SJCRH30 (cell line): ENCODE results near the gene QKI. TPM values are rescaled to one million over a fixed set of nuclear protein-coding genes. Genes with fewer than 3 reads are reported as not detected.
"Not testable (repeated sequence)": the region's sequence is repeated elsewhere in the genome, so short reads cannot be mapped to it uniquely, and the experiment has no call there.

Experiments
- DNase-seq, 2 experiments: peaks; one replicate each; pipeline ENCODE4 v3.0.0-alpha.2; 2015 to 2020
- H3K27ac ChIP-seq: fragments of 250-450 bp; sonication (Bioruptor Pico); 2 replicates; pipeline ENCODE4 v1.5.1; 2020; ENCODE audit warnings: mild to moderate bottlenecking, moderate library complexity
- H3K27me3 ChIP-seq: fragments of 250-450 bp; sonication (Bioruptor Pico); 2 replicates; pipeline ENCODE4 v1.5.1; 2020; ENCODE audit warnings: mild to moderate bottlenecking, moderate library complexity
- H3K36me3 ChIP-seq: fragments of 250-450 bp; sonication (Bioruptor Pico); 2 replicates; pipeline ENCODE4 v1.5.1; 2020; ENCODE audit warnings: mild to moderate bottlenecking, moderate library complexity
- H3K4me1 ChIP-seq: fragments of 250-450 bp; sonication (Bioruptor Pico); 2 replicates; pipeline ENCODE4 v1.5.1; 2020; ENCODE audit warnings: mild to moderate bottlenecking, moderate library complexity
- H3K4me3 ChIP-seq: fragments of 250-450 bp; sonication (Bioruptor Pico); 2 replicates; pipeline ENCODE4 v1.5.1; 2020; ENCODE audit warnings: mild to moderate bottlenecking, moderate library complexity
- H3K9me3 ChIP-seq: fragments of 250-450 bp; sonication (Bioruptor Pico); replicated peaks from 2 replicates; pipeline ENCODE4 v1.5.1; 2020; ENCODE audit warnings: mild to moderate bottlenecking, moderate library complexity
- total RNA-seq: library from RNA; depleted of rRNA; stranded (reverse); fragments of >200 nt; shearing (Covaris generic); gene quantifications from 2 replicates; pipeline ENCODE4 v1.2.3, GENCODE V29; 2014

Gene QKI
- total RNA-seq, 1 experiment from 2014 or later = 254 TPM

GRCh38 chr6:163383912-163384311 lies 30.6 kb upstream of the QKI start:
- Histone ChIP-seq H3K4me1 (peaks cover 8% of the 10 kb centered on the region), H3K4me3 (no peak overlapping the region), H3K27me3 (no peaks in the 10 kb centered on the region), H3K27ac (no peak overlapping the region), H3K9me3 (no peaks in the 10 kb centered on the region), H3K36me3 (no peaks in the 10 kb centered on the region)
- no peak for DNase-seq

- H3K9me3 ChIP-seq = no peaks in the 10 kb centered on the region
- peaks cover 8% of the 10 kb centered on the region for H3K4me1 ChIP-seq
- no peak overlapping the region for H3K4me3 ChIP-seq
- H3K27ac ChIP-seq = no peak overlapping the region
- H3K36me3 ChIP-seq = no peaks in the 10 kb centered on the region
- no peak for DNase-seq
- no peaks in the 10 kb centered on the region for H3K27me3 ChIP-seq
These were observed 30.0 kb upstream of the QKI start for GRCh38 chr6:163384510-163384909.

GRCh38 chr6:163385503-163385902 lies 29.0 kb upstream of the QKI start:
- not testable (repeated sequence) for H3K27me3 ChIP-seq, H3K36me3 ChIP-seq, H3K27ac ChIP-seq, H3K9me3 ChIP-seq, H3K4me1 ChIP-seq, DNase-seq, H3K4me3 ChIP-seq

DNA sequence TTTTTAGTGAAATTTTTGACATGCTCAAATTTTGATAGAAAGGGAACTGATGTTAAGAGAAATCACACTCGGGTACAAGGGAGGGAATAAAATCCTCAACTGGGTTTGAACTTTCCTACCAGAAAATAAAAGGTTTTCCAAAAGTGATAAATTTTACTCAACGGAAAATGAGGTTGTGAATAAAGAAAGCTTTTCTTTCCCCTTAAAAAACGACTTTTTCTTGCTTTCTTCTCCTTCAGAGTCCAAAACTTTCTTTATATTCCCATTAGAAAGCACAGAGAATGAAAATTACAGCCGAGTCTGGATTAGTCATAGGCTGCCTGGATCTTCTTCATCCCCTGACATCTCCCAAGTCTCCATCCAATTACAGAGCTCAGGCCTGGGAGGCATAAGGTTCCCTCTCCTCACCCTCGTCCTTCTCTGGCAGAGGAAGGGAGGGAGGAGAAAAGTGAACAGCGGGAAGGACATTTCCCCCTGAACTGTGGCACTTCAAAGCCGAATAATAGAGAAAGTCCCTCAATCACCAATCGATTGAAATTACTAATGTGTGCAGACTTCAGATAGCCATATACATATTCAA lies 28.1 kb upstream of the QKI start:
- Histone ChIP-seq H3K27ac (no peak overlapping the region), H3K9me3 (no peaks in the 10 kb centered on the region), H3K36me3 (no peaks in the 10 kb centered on the region), H3K4me3 (no peak overlapping the region), H3K27me3 (no peaks in the 10 kb centered on the region), H3K4me1 (peaks cover 8% of the 10 kb centered on the region)
- DNase-seq = no peak

GRCh38 chr6:163387317-163387716 lies 27.2 kb upstream of the QKI start:
- H3K27ac ChIP-seq = no peak overlapping the region
- peak in 1 of 2 experiments; percentile 42 for DNase-seq
- H3K4me1 ChIP-seq = peaks cover 8% of the 10 kb centered on the region
- no peaks in the 10 kb centered on the region for H3K9me3 ChIP-seq
- no peaks in the 10 kb centered on the region for H3K36me3 ChIP-seq
- no peak overlapping the region for H3K4me3 ChIP-seq
- H3K27me3 ChIP-seq = no peaks in the 10 kb centered on the region

DNA sequence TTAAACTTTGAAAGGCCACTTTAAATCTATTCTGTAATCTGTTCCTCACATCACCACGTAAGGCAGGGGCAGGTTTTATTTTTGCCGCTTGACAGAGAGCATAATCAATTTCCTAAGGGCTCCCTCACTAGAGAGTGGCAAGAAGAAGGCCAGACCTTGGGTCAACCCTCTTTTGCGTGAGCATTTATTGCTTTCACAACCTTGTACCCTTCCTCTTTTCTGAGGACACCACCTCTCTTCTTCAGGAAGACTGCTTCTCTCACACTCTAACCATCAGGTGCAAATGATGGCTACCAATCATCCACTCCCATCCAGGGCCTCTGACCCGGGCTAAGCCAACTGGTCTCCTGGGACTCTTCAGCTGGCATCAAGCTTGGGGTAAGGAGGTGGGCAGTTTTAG lies 25.2 kb upstream of the QKI start:
- Histone ChIP-seq H3K27ac (no peak overlapping the region), H3K4me1 (peaks cover 8% of the 10 kb centered on the region), H3K27me3 (no peaks in the 10 kb centered on the region), H3K36me3 (no peaks in the 10 kb centered on the region), H3K4me3 (no peak overlapping the region), H3K9me3 (no peaks in the 10 kb centered on the region)
- DNase-seq = no peak

- no peak overlapping the region for H3K27ac ChIP-seq
- H3K4me3 ChIP-seq = no peak overlapping the region
- no peaks in the 10 kb centered on the region for H3K9me3 ChIP-seq
- no peak for DNase-seq
- no peaks in the 10 kb centered on the region for H3K27me3 ChIP-seq
- peaks cover 8% of the 10 kb centered on the region for H3K4me1 ChIP-seq
- H3K36me3 ChIP-seq = no peaks in the 10 kb centered on the region
These were observed 23.7 kb upstream of the QKI start for GRCh38 chr6:163390770-163391169.

DNA sequence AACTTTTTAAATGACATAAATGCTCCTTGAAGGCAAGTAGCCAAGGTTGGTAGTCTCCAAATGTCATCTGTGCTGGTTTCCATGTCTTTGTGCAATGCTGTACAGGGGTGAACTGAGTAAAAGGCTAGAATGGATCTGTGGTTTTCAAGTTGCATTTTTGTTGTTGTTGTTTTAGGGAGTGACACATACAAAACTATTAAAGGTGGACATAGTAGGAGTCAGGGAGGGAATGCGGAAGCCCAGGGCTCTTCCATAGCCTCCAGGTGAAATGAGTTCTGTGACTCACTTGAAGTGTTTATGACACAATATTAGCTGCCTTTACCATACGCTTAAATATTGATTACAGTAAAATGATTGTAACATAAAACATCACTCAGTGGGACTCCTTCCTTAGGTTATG lies 22.5 kb upstream of the QKI start:
- no peak for DNase-seq
- Histone ChIP-seq H3K4me1 (peaks cover 7% of the 10 kb centered on the region), H3K9me3 (no peaks in the 10 kb centered on the region), H3K4me3 (no peak overlapping the region), H3K27ac (no peak overlapping the region), H3K27me3 (no peaks in the 10 kb centered on the region), H3K36me3 (no peaks in the 10 kb centered on the region)

DNA sequence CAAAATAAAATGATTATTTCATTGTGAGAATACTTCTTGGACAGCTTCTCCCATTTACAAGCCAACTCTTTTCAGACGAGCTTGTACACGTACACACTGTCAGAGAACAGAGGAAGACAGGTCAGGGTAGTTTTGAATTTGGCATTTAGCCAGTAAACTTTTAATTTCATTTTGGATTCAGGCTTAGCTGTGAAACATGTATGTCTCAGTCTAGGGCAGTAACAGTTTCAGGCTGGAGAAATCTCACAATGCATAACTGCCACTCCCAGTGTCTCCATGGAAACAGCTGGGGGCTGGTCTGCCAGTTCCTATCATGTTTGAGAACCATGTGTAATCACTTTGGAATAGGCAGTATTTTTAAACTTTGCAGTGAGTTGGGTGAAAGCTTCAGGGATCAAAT lies 22.0 kb upstream of the QKI start:
- no peaks in the 10 kb centered on the region for H3K36me3 ChIP-seq
- peak in 1 of 2 experiments; percentile 24 for DNase-seq
- no peak overlapping the region for H3K4me3 ChIP-seq
- no peaks in the 10 kb centered on the region for H3K27me3 ChIP-seq
- H3K9me3 ChIP-seq = no peaks in the 10 kb centered on the region
- peaks cover 1% of the 10 kb centered on the region for H3K4me1 ChIP-seq
- H3K27ac ChIP-seq = no peak overlapping the region

- Histone ChIP-seq H3K4me3 (no peak overlapping the region), H3K27ac (no peak overlapping the region), H3K27me3 (no peaks in the 10 kb centered on the region), H3K36me3 (no peaks in the 10 kb centered on the region), H3K9me3 (no peaks in the 10 kb centered on the region), H3K4me1 (no peaks in the 10 kb centered on the region)
- DNase-seq = no peak
These were observed 20.6 kb upstream of the QKI start for GRCh38 chr6:163393923-163394322.

GRCh38 chr6:163394659-163395058 lies 19.9 kb upstream of the QKI start:
- Histone ChIP-seq H3K9me3 (no peaks in the 10 kb centered on the region), H3K27me3 (no peaks in the 10 kb centered on the region), H3K27ac (no peak overlapping the region), H3K36me3 (no peaks in the 10 kb centered on the region), H3K4me1 (no peaks in the 10 kb centered on the region), H3K4me3 (no peak overlapping the region)
- DNase-seq = no peak

DNA sequence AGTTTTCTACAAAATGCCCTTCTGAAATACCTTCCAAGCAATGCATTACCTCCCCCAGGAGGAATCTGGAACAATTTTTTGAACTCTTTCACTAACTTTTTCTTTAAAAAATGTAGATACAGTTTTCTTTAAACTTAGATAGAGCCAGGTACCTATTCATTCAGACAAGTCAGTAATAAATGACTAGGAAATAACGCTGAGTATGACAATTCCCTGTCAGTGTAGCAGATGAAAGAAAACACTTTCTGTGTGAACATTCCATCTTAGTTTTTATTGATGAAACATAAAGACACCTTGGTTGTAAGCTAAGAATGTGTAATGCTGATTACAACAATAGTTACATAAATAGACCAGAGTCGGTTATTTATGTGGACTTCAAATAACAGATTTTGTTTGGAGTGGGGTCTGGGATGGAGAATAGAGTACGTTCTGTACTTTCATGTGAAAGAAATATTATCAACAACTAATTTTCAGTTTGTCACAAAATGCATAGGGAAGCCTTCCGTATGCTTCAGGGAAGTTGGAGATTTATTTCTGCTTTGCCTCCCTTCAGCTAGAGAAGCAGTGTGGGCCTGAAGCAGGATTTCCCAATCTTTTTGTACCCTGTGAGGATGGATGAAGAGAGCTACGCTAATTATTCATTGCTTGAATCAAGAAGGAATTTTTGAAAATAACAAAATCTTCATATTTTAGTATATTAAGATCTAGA lies 19.2 kb upstream of the QKI start:
- Histone ChIP-seq H3K9me3 (no peaks in the 10 kb centered on the region), H3K27ac (no peak overlapping the region), H3K36me3 (no peaks in the 10 kb centered on the region), H3K27me3 (no peaks in the 10 kb centered on the region), H3K4me1 (no peaks in the 10 kb centered on the region), H3K4me3 (no peak overlapping the region)
- DNase-seq = no peak

- Histone ChIP-seq H3K27me3 (no peaks in the 10 kb centered on the region), H3K27ac (no peak overlapping the region), H3K4me1 (no peaks in the 10 kb centered on the region), H3K4me3 (no peak overlapping the region), H3K36me3 (no peaks in the 10 kb centered on the region), H3K9me3 (no peaks in the 10 kb centered on the region)
- no peak for DNase-seq
These were observed 18.7 kb upstream of the QKI start for GRCh38 chr6:163395831-163396185.

DNA sequence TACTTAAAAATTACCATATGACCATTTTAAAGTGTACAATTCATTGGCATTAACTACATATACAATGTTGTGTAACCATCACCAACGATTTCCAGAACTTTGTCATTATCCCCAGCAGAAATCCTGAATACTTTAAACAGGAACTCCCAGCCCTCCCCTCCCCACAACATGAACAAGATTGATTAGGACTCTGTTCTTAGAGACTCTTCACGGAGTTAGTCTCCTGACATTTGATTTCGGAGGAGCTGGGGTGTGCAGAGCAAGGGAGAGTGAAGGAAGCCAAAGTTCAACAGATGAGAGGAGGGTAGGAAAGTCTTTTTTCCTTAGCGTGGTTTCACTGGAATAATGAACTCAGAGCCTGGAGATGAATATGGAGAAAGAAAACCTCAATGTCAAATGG lies 17.2 kb upstream of the QKI start:
- Histone ChIP-seq H3K27me3 (no peaks in the 10 kb centered on the region), H3K27ac (no peak overlapping the region), H3K4me3 (no peak overlapping the region), H3K36me3 (no peaks in the 10 kb centered on the region), H3K9me3 (no peaks in the 10 kb centered on the region), H3K4me1 (no peaks in the 10 kb centered on the region)
- DNase-seq = no peak

- no peaks in the 10 kb centered on the region for H3K27me3 ChIP-seq
- H3K36me3 ChIP-seq = no peaks in the 10 kb centered on the region
- no peaks in the 10 kb centered on the region for H3K4me1 ChIP-seq
- no peak overlapping the region for H3K4me3 ChIP-seq
- no peaks in the 10 kb centered on the region for H3K9me3 ChIP-seq
- no peak overlapping the region for H3K27ac ChIP-seq
- no peak for DNase-seq
These were observed 16.4 kb upstream of the QKI start for GRCh38 chr6:163398115-163398514.

DNA sequence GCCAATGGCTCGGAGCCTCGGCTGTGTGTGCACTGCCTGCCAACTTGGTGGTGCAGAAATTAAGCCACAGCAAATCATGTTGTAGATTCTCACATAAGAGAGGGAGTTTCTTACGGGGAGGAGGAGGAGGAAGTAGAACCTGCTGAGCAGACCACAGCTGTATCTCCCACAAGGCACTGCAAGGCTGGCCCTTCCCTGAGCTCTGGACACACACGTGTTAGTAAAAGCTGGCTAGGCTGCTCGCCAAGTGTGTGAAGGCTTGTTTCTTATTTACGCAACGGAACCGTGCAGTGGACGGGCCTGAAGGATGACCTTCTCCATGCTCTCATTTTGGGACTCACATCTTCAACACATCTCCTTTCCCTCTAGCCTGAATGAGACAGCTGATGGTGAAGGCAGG lies 15.7 kb upstream of the QKI start:
- Histone ChIP-seq H3K4me3 (no peak overlapping the region), H3K36me3 (no peaks in the 10 kb centered on the region), H3K27me3 (no peaks in the 10 kb centered on the region), H3K9me3 (no peaks in the 10 kb centered on the region), H3K27ac (no peak overlapping the region), H3K4me1 (no peaks in the 10 kb centered on the region)
- no peak for DNase-seq
